Heart right ventricle (tissue), 16 donors: Measurements from ENCODE around the gene GRM8. TPM values are rescaled to one million over a fixed set of nuclear protein-coding genes. Genes with fewer than 3 reads are reported as not detected.

Experiments used
- ATAC-seq, 8 donors: fragments of 200-7000 bp; cut with Tn5 transposase; one replicate each; pipeline ENCODE4 v1.9.1; 2020; ENCODE audit warnings: mild to moderate bottlenecking in 8 of 8, moderate library complexity in 8 of 8, moderate number of reproducible peaks in 1 of 8
- DNase-seq, 2 donors: peaks; one replicate each; pipeline ENCODE4 v3.0.0-alpha.2; 2020
- H3K27ac ChIP-seq, 10 donors: fragments of 200-600 bp; sonication (generic) in 2 of 10; one replicate each; pipeline versions ENCODE4 v1.5.0 to v1.8.0; 2020 to 2022; ENCODE audit warnings: mild to moderate bottlenecking in 3 of 10
- H3K27me3 ChIP-seq, 7 donors: fragments of 200-600 bp; one replicate each; pipeline ENCODE4 v1.8.0; 2021 to 2022; ENCODE audit warnings: mild to moderate bottlenecking in 2 of 7
- H3K36me3 ChIP-seq, 9 donors: fragments of 200-600 bp; sonication (generic) in 1 of 9; one replicate each; pipeline versions ENCODE4 v1.5.0 to v1.8.0; 2020 to 2022; ENCODE audit warnings: mild to moderate bottlenecking in 2 of 9
- H3K4me1 ChIP-seq, 9 donors: fragments of 200-600 bp; sonication (generic) in 1 of 9; one replicate each; pipeline versions ENCODE4 v1.5.0 to v1.8.0; 2020 to 2022; ENCODE audit warnings: mild to moderate bottlenecking in 4 of 9
- H3K4me3 ChIP-seq, 10 donors: fragments of 200-600 bp; sonication (generic) in 2 of 10; one replicate each; pipeline versions ENCODE4 v1.5.0 to v1.8.0; 2020 to 2022; ENCODE audit warnings: mild to moderate bottlenecking in 7 of 10, moderate library complexity in 2 of 10
- H3K9me3 ChIP-seq, 11 donors: fragments of 200-600 bp in 10 of 11; sonication (generic) in 2 of 11; one replicate each; pipeline versions ENCODE4 v1.5.0 to v1.8.0; 2013 to 2022; ENCODE audit warnings: mild to moderate bottlenecking in 2 of 11, control low read depth in 1 of 11, moderate library complexity in 1 of 11
- CTCF ChIP-seq, 9 donors: fragments of 200-600 bp; sonication (generic) in 2 of 9; IDR thresholded peaks; one replicate each; pipeline versions ENCODE4 v1.5.0 to v1.8.0; 2021 to 2022; ENCODE audit warnings: antibody characterized with exemption in 9 of 9, mild to moderate bottlenecking in 5 of 9, moderate library complexity in 1 of 9
- WGBS, 2 donors: extraction: QIAGEN DNeasy Blood & Tissue Kit; methylation state at CpG; one replicate each; pipeline ENCODE4 v1.1.7; 2013; ENCODE audit warnings: inconsistent platforms in 1 of 2; 5-methylcytosine and 5-hydroxymethylcytosine counted together
- intact Hi-C, 10 donors: fragments of 100-400 bp; cut with DNase I; formaldehyde crosslinking; loops; one replicate each; pipeline versions ENCODE4 v1.11.1 to v1.14.2; 2022
- polyA plus RNA-seq, 2 donors: library from polyadenylated mRNA; stranded (reverse); fragments of 200-250 nt; gene quantifications; one replicate each; pipeline ENCODE4 v1.2.3, GENCODE V29; 2013
- total RNA-seq, 10 donors: library from RNA; stranded (reverse); fragmentation: NEBNext Ultra II Directional in 3 of 10; extraction: Animal tissue kit (Norgen Biotek cat#: 25700) in 3 of 10; gene quantifications; one replicate each; pipeline versions ENCODE4 v1.2.1 to v1.2.4, GENCODE V29; 2021 to 2023
- donor health status: Arrhythmogenic right ventricular cardiomyopathy.
- donor health status: ischemic (EF 13 %, LVEDD 7.1; RV severe dilation, severe dysfunction).
- donor health status: healthy with polysubstance abuse.
- donor health status: DM: no; HTN: yes; CAD: no.
- donor health status: DM: no; HTN: no; CAD: no.
- donor health status: ischemic (EF 25% LVEDD 6.9; RV normal size, moderate dysfunction).
- donor health status: ischemic (EF 25% LVEDD 5.7; RV mildly dilated, moderate dysfunction).
- donor health status: healthy.
- donor health status: DM: yes; HTN: yes; CAD: no.
- donor health status: Ischemic cardiomyopathy.
- donor health status: ischemic (EF 35%, LVEDD 5.7; RV mildly dilated, moderate dysfunction).
- donor health status: nonischemic (EF 11% LVEDD 7.7; RV severe dilation, severe dysfunction).
- donor health status: DM: yes; HTN: yes; CAD: no.
- donor health status: PGD.
- donor health status: ischemic (EF 29% LVEDD 5.4; RV normal size, mild dysfunction).
- donor health status: nonischemic (EF 23%, LVEDD 6.1; RV moderate dilation, normal function).

GRM8 gene
- total and polyA plus RNA-seq, 12 donors, result 0.13 to 0.68 (median 0.34) TPM; not detected in 5

- DNase-seq, result no peak
- intact Hi-C loops, result no loop called here
- Histone ChIP-seq H3K9me3 (no peaks in the 10 kb centered on the region), H3K27me3 (peaks cover 0 to 73% (median 65%) of the 10 kb centered on the region in 7 donors), H3K4me3 (no peak overlapping the region), H3K27ac (no peak overlapping the region), H3K36me3 (no peaks in the 10 kb centered on the region), H3K4me1 (peaks cover 0 to 2% (median 0%) of the 10 kb centered on the region in 9 donors)
- ATAC-seq, result no peak
- TF ChIP-seq CTCF (IDR thresholded peaks at IDR 0.05), result no peak
- WGBS, 2 donors, result 60 to 63% methylated on average over 1 of the region's 1 CpG
Measured at GRCh38 chr7:127245607-127246006, 7.1 kb downstream of the GRM8 start.

GRCh38 chr7:127245002-127245401 lies 7.7 kb downstream of the GRM8 start:
- Histone ChIP-seq H3K9me3 (no peaks in the 10 kb centered on the region), H3K27me3 (peaks cover 0 to 73% (median 60%) of the 10 kb centered on the region in 7 donors), H3K4me3 (no peak overlapping the region), H3K36me3 (no peaks in the 10 kb centered on the region), H3K4me1 (no peaks in the 10 kb centered on the region), H3K27ac (no peak overlapping the region)
- no peak for ATAC-seq
- no peak for DNase-seq
- intact Hi-C loops, result no loop called here
- 74 to 83% methylated on average over 3 of the region's 3 CpGs for WGBS, 2 donors
- TF ChIP-seq CTCF (IDR thresholded peaks at IDR 0.05), result no peak

- 66% methylated on average over 6 of the region's 6 CpGs for WGBS, 2 donors
- intact Hi-C loops, result no loop called here
- DNase-seq, result no peak
- Histone ChIP-seq H3K27me3 (peaks cover 0 to 52% (median 34%) of the 10 kb centered on the region in 7 donors), H3K9me3 (no peaks in the 10 kb centered on the region), H3K36me3 (no peaks in the 10 kb centered on the region), H3K4me3 (no peak overlapping the region), H3K4me1 (no peaks in the 10 kb centered on the region), H3K27ac (no peak overlapping the region)
- TF ChIP-seq CTCF (IDR thresholded peaks at IDR 0.05), result peak in 2 of 9 donors; percentile 10 to 21
- no peak for ATAC-seq
Measured at GRCh38 chr7:127239814-127240213, 12.9 kb downstream of the GRM8 start.

- Histone ChIP-seq H3K4me3 (no peak overlapping the region), H3K27me3 (peaks cover 0 to 47% (median 12%) of the 10 kb centered on the region in 7 donors), H3K36me3 (no peaks in the 10 kb centered on the region), H3K27ac (no peak overlapping the region), H3K9me3 (no peaks in the 10 kb centered on the region), H3K4me1 (no peaks in the 10 kb centered on the region)
- TF ChIP-seq CTCF (IDR thresholded peaks at IDR 0.05), result no peak
- intact Hi-C loops, result no loop called here
- DNase-seq (no peak), ATAC-seq (no peak)
- 57 to 68% methylated on average over 2 of the region's 2 CpGs for WGBS, 2 donors
Measured at GRCh38 chr7:127233630-127234029, 19.1 kb downstream of the GRM8 start.
